ENCODE measurements around the gene P3H3. TPM values are rescaled to one million over a fixed set of nuclear protein-coding genes. Genes with fewer than 3 reads are reported as not detected.

P3H3 gene
- total and polyA plus RNA-seq, 9 of the 15 experiments (the other 6 are each of a cell fraction or from before 2014, with no cell fraction given): 0.03 to 15.0 (median 4.8) TPM

DNA sequence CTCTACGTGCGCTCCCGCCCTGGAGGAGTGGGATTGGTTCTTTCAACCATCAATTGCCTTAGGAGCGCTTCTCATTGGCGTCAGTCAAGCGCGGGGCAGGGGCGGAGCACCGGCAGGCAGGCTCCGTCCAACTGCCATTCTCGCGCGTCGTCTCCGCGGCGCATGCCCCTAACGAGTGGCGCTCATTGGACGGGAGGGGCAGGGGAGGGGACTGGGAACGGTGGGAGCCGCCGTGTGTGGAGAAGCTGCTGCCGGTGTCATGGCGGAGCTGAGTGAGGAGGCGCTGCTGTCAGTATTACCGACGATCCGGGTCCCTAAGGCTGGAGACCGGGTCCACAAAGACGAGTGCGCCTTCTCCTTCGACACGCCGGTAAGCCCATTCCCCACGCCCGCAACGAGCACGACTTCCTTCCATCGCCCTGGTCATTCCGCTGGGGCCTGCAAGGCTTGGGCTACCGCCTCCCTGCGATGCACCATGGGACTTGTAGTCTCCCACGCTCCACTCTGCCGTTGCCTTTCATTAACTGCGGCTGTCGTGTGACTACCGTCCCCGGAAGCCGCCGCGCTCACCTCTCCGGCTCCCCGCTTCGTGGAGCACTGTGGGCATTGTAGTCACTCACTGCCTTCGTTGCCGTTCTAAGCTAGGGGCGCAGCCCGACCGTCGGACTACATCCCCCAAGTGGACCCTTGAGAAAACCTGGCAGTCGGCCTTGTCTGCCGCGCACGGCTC, 23.9 kb downstream of the P3H3 start, which contains the start of gene USP5 (continued):
- TF ChIP-seq, protein P1, sequence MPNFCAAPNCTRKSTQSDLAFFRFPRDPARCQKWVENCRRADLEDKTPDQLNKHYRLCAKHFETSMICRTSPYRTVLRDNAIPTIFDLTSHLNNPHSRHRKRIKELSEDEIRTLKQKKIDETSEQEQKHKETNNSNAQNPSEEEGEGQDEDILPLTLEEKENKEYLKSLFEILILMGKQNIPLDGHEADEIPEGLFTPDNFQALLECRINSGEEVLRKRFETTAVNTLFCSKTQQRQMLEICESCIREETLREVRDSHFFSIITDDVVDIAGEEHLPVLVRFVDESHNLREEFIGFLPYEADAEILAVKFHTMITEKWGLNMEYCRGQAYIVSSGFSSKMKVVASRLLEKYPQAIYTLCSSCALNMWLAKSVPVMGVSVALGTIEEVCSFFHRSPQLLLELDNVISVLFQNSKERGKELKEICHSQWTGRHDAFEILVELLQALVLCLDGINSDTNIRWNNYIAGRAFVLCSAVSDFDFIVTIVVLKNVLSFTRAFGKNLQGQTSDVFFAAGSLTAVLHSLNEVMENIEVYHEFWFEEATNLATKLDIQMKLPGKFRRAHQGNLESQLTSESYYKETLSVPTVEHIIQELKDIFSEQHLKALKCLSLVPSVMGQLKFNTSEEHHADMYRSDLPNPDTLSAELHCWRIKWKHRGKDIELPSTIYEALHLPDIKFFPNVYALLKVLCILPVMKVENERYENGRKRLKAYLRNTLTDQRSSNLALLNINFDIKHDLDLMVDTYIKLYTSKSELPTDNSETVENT (CRISPR knock-in tag; IDR thresholded peaks at IDR 0.05): peak; percentile 61
- TF ChIP-seq ZBTB1 (CRISPR knock-in tag; IDR thresholded peaks at IDR 0.05; ENCODE audit: borderline replicate concordance, low read depth) (no peak), E2F8 (IDR thresholded peaks at IDR 0.05; ENCODE audit: low read depth, partially characterized antibody) (no peak), FOXM1 (IDR thresholded peaks at IDR 0.05; ENCODE audit: low read depth) (no peak), FOXM1 (CRISPR knock-in tag; IDR thresholded peaks at IDR 0.05; ENCODE audit: low read depth) (no peak), TFAM (CRISPR knock-in tag; conservative IDR thresholded peaks at IDR 0.05) (no peak), SETDB1 (IDR thresholded peaks at IDR 0.05; ENCODE audit: low read length) (no peak), ZNF146 (CRISPR knock-in tag; IDR thresholded peaks at IDR 0.05; ENCODE audit: unreplicated experiment) (no peak), HDAC3 (IDR thresholded peaks at IDR 0.05; ENCODE audit: borderline replicate concordance, partially characterized antibody) (no peak), HMGN3 (IDR thresholded peaks at IDR 0.05; ENCODE audit: borderline replicate concordance, extremely low read depth, insufficient read length, low read depth, low read length) (peak; percentile 2), ZBTB8A (IDR thresholded peaks at IDR 0.05; ENCODE audit: partially characterized antibody) (no peak), HNRNPH1 (optimal IDR thresholded peaks at IDR 0.05; ENCODE audit: low read depth, low read length) (no peak)
- TF ChIP-seq, protein P2, sequence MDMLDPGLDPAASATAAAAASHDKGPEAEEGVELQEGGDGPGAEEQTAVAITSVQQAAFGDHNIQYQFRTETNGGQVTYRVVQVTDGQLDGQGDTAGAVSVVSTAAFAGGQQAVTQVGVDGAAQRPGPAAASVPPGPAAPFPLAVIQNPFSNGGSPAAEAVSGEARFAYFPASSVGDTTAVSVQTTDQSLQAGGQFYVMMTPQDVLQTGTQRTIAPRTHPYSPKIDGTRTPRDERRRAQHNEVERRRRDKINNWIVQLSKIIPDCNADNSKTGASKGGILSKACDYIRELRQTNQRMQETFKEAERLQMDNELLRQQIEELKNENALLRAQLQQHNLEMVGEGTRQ (CRISPR knock-in tag; IDR thresholded peaks at IDR 0.05): peak; percentile 48
- TF ChIP-seq, protein P3, sequence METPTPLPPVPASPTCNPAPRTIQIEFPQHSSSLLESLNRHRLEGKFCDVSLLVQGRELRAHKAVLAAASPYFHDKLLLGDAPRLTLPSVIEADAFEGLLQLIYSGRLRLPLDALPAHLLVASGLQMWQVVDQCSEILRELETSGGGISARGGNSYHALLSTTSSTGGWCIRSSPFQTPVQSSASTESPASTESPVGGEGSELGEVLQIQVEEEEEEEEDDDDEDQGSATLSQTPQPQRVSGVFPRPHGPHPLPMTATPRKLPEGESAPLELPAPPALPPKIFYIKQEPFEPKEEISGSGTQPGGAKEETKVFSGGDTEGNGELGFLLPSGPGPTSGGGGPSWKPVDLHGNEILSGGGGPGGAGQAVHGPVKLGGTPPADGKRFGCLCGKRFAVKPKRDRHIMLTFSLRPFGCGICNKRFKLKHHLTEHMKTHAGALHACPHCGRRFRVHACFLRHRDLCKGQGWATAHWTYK (CRISPR knock-in tag; IDR thresholded peaks at IDR 0.05): peak; percentile 97
- TF ChIP-seq, protein P4, sequence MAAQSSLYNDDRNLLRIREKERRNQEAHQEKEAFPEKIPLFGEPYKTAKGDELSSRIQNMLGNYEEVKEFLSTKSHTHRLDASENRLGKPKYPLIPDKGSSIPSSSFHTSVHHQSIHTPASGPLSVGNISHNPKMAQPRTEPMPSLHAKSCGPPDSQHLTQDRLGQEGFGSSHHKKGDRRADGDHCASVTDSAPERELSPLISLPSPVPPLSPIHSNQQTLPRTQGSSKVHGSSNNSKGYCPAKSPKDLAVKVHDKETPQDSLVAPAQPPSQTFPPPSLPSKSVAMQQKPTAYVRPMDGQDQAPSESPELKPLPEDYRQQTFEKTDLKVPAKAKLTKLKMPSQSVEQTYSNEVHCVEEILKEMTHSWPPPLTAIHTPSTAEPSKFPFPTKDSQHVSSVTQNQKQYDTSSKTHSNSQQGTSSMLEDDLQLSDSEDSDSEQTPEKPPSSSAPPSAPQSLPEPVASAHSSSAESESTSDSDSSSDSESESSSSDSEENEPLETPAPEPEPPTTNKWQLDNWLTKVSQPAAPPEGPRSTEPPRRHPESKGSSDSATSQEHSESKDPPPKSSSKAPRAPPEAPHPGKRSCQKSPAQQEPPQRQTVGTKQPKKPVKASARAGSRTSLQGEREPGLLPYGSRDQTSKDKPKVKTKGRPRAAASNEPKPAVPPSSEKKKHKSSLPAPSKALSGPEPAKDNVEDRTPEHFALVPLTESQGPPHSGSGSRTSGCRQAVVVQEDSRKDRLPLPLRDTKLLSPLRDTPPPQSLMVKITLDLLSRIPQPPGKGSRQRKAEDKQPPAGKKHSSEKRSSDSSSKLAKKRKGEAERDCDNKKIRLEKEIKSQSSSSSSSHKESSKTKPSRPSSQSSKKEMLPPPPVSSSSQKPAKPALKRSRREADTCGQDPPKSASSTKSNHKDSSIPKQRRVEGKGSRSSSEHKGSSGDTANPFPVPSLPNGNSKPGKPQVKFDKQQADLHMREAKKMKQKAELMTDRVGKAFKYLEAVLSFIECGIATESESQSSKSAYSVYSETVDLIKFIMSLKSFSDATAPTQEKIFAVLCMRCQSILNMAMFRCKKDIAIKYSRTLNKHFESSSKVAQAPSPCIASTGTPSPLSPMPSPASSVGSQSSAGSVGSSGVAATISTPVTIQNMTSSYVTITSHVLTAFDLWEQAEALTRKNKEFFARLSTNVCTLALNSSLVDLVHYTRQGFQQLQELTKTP (IDR thresholded peaks at IDR 0.05; ENCODE audit: low read depth in 1 of 2, partially characterized antibody in 2 of 2): peak; percentile 92 to 100

All from K562 (cell line).